PC-3 (cell line): ENCODE data around the gene ANAPC15.

Experiments
- EZH2 ChIP-seq: fragments of 300-600 bp; sonication (generic); IDR thresholded peaks from one replicate; pipeline ENCODE4 v1.6.1; 2017; ENCODE audit warnings: antibody characterized with exemption, mild to moderate bottlenecking, low read length; ENCODE audit not compliant: unreplicated experiment
- EZH2phosphoT487 ChIP-seq: fragments of 300-600 bp; sonication (generic); IDR thresholded peaks from 2 replicates; pipeline ENCODE4 v1.6.1; 2018; ENCODE audit warnings: mild to moderate bottlenecking, antibody characterized with exemption, low read length, borderline replicate concordance
- TF ChIP-seq, protein P1 (sequence below): fragments of 300-600 bp; sonication (generic); conservative IDR thresholded peaks from 2 replicates; pipeline ENCODE4 v1.5.1; 2017; ENCODE audit warnings: antibody characterized with exemption, low read depth, mild to moderate bottlenecking, low read length

DNA sequence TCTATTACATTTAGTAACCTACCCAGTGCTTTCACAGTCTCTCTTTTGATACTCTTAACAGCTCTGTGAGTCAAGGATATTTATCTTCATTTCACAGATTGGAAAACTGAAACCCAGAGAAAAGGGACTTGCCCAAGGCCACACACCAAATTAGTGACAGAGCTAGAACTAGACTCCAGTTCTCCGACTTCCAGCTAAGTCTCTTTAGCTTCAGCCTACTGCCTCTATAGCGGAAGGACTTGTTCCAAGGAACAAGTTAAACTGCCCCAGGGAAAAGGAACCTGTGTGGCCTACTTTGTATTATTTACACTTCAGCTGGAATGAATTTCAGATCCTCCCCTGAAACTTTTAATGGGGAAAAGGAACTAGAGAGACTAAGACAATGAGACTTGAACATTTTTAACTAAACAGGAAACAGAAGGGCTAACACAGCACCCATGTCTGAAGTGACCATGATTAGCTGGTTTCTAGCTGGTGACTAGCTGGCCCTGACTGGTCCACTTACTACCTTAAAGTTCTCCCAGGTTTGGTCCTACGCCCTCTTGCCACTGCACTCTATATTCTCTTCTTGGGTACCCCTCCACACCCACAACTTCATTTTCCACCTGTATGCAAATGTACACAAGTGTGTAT, 30.6 kb downstream of the ANAPC15 start:
- TF ChIP-seq, protein P1, sequence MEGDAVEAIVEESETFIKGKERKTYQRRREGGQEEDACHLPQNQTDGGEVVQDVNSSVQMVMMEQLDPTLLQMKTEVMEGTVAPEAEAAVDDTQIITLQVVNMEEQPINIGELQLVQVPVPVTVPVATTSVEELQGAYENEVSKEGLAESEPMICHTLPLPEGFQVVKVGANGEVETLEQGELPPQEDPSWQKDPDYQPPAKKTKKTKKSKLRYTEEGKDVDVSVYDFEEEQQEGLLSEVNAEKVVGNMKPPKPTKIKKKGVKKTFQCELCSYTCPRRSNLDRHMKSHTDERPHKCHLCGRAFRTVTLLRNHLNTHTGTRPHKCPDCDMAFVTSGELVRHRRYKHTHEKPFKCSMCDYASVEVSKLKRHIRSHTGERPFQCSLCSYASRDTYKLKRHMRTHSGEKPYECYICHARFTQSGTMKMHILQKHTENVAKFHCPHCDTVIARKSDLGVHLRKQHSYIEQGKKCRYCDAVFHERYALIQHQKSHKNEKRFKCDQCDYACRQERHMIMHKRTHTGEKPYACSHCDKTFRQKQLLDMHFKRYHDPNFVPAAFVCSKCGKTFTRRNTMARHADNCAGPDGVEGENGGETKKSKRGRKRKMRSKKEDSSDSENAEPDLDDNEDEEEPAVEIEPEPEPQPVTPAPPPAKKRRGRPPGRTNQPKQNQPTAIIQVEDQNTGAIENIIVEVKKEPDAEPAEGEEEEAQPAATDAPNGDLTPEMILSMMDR, result no peak
- no peak for TF ChIP-seq EZH2phosphoT487
- no peak for TF ChIP-seq EZH2
